Nephron progenitor cell (in vitro differentiated cells): ENCODE measurements around the gene KCNQ2.

ENCODE experiments used
- DNase-seq: peaks from one replicate; pipeline ENCODE4 v3.0.0; 2021
- H3K27ac Mint-ChIP-seq: 2 replicates; pipeline ENCODE4 v1.8.0; 2021; ENCODE audit warnings: mild to moderate bottlenecking, moderate library complexity, mixed read lengths
- H3K27me3 Mint-ChIP-seq: 2 replicates; pipeline ENCODE4 v1.8.0; 2021; ENCODE audit warnings: mild to moderate bottlenecking, low read depth, mixed read lengths; ENCODE audit not compliant: poor library complexity
- H3K36me3 Mint-ChIP-seq: 2 replicates; pipeline ENCODE4 v1.8.0; 2021; ENCODE audit warnings: low read depth, mixed read lengths
- H3K4me1 Mint-ChIP-seq: 2 replicates; pipeline ENCODE4 v1.8.0; 2021; ENCODE audit warnings: mixed read lengths
- H3K4me3 Mint-ChIP-seq: 2 replicates; pipeline ENCODE4 v1.8.0; 2021; ENCODE audit warnings: mild to moderate bottlenecking, moderate library complexity, mixed read lengths
- H3K9me3 Mint-ChIP-seq: 2 replicates; pipeline ENCODE4 v1.8.0; 2021; ENCODE audit warnings: mild to moderate bottlenecking, moderate library complexity, mixed read lengths
- CTCF ChIP-seq: fragments of 200-600 bp; sonication (generic); IDR thresholded peaks from 2 replicates; pipeline ENCODE4 v1.5.0; 2021; ENCODE audit warnings: antibody characterized with exemption

Gene KCNQ2

DNA sequence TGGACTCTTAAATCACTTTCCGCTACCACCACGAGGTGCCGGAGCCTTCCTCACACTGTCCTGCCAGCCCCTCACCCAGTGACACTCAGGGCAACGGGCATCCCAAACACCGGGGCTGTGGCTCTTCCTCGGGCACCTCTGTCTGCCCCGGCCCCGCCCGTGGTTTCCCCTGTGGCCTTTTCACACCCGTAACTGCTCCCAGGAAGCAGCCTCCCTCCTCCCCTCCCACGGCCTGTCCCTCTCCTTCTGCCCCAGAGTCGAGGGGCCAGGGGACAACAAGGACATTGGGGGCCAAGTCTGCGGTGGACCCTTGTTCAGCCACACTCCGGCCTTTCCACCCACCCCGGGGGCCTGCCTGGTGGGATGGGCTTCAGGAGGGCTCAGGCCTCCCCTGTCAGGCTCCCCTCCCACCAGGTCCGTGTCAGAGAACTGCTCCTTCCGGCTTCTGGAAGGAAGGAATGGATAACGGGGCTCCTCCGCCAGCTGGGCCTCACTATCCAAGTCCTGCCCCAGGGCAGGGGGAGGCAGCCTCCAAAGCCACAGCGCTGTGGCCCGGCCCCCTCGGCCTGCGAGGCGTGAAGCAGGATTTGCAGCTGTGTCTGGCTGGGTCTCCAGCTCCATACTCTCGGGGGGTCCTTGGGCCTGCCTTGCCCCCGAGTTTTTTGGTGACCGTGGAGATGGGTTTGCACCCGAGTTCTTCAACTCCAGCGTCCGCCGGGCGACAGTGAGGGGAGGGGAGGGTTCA, 56.6 kb downstream of the KCNQ2 start:
- H3K4me1 Mint-ChIP-seq: peaks cover 36% of the 10 kb centered on the region
- no peaks in the 10 kb centered on the region for H3K36me3 Mint-ChIP-seq
- no peak for DNase-seq
- TF ChIP-seq CTCF: no peak
- no peak overlapping the region for H3K4me3 Mint-ChIP-seq
- H3K27me3 Mint-ChIP-seq: peaks cover 4% of the 10 kb centered on the region
- no peaks in the 10 kb centered on the region for H3K9me3 Mint-ChIP-seq
- no peak overlapping the region for H3K27ac Mint-ChIP-seq

GRCh38 chr20:63414720-63415430, 57.6 kb downstream of the KCNQ2 start:
- H3K4me3 Mint-ChIP-seq: no peak overlapping the region
- peaks cover under 1% of the 10 kb centered on the region for H3K27me3 Mint-ChIP-seq
- no peaks in the 10 kb centered on the region for H3K36me3 Mint-ChIP-seq
- H3K27ac Mint-ChIP-seq: no peak overlapping the region
- DNase-seq: no peak
- H3K4me1 Mint-ChIP-seq: peaks cover 36% of the 10 kb centered on the region
- no peaks in the 10 kb centered on the region for H3K9me3 Mint-ChIP-seq
- no peak for TF ChIP-seq CTCF

DNA sequence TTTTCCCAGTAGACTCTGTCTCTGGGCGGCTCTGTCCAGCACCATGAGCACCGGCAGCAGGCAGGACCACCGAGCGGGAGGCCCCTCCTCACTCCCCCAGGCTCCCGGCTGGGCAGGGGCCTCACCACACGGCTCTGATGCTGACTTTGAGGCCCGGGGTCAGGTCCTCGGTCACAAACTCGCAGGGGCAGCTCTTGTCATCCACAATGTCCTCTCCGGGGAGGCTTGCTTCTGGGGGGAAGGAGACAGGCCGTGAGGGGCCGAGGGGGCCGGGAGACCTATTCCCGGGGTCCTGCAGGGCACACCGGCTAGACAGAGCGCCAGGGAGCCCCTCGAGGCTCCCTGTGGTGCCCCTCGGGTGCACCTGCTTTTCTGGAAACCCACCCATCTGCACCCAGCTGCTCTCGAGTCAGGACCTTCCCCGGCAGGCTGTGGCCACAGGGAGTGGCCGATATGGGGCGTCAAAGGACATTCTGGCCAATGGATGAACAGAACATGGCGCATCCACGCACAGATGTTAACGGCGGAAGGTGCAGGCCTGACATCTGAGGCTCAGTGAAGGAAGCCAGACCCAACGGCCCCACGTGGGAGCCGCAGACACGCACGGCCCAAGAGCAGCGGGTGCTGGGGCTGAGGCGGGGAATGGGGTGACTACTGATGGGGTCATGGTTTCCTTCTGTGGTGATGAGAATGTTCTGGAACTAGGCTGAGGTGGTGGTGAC, 58.3 kb downstream of the KCNQ2 start:
- no peak overlapping the region for H3K4me3 Mint-ChIP-seq
- no peak overlapping the region for H3K27ac Mint-ChIP-seq
- no peak for TF ChIP-seq CTCF
- H3K4me1 Mint-ChIP-seq: peaks cover 38% of the 10 kb centered on the region
- no peaks in the 10 kb centered on the region for H3K36me3 Mint-ChIP-seq
- H3K27me3 Mint-ChIP-seq: no peaks in the 10 kb centered on the region
- no peaks in the 10 kb centered on the region for H3K9me3 Mint-ChIP-seq
- no peak for DNase-seq

DNA sequence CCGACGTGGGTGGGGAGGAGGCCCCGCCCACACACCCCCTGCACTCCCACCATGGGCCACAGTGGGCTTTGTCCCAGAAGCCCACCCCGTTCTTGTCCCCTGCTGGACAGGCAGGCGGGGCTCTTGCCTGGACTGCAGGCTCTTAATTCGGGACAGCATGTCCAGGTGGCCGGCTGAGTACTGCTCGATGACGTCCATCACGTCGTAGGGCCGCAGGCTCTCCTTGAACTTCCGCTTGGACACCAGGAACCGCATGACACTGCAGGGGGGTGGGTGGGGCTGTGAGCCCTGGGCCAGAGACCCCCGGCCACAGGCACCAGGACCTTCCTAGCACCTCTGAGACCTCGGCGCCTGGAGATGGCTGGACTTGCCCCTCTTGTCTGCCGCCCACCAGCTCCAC, 59.1 kb downstream of the KCNQ2 start:
- Mint-ChIP-seq H3K27me3 (no peaks in the 10 kb centered on the region), H3K4me1 (peaks cover 41% of the 10 kb centered on the region), H3K36me3 (no peaks in the 10 kb centered on the region), H3K4me3 (no peak overlapping the region), H3K9me3 (no peaks in the 10 kb centered on the region), H3K27ac (no peak overlapping the region)
- DNase-seq: no peak
- no peak for TF ChIP-seq CTCF

GRCh38 chr20:63412889-63413288, 59.6 kb downstream of the KCNQ2 start:
- H3K36me3 Mint-ChIP-seq: no peaks in the 10 kb centered on the region
- DNase-seq: no peak
- peaks cover 41% of the 10 kb centered on the region for H3K4me1 Mint-ChIP-seq
- H3K27ac Mint-ChIP-seq: no peak overlapping the region
- no peaks in the 10 kb centered on the region for H3K9me3 Mint-ChIP-seq
- no peak overlapping the region for H3K4me3 Mint-ChIP-seq
- H3K27me3 Mint-ChIP-seq: no peaks in the 10 kb centered on the region
- no peak for TF ChIP-seq CTCF
